ENCODE measurements around the gene PLEKHA6. TPM values are rescaled to one million over a fixed set of nuclear protein-coding genes. Genes with fewer than 3 reads are reported as not detected.

The PLEKHA6 gene
- total and polyA plus RNA-seq, 3 donors from 2014 or later: 5.9 to 14.7 (median 10.0) TPM

DNA sequence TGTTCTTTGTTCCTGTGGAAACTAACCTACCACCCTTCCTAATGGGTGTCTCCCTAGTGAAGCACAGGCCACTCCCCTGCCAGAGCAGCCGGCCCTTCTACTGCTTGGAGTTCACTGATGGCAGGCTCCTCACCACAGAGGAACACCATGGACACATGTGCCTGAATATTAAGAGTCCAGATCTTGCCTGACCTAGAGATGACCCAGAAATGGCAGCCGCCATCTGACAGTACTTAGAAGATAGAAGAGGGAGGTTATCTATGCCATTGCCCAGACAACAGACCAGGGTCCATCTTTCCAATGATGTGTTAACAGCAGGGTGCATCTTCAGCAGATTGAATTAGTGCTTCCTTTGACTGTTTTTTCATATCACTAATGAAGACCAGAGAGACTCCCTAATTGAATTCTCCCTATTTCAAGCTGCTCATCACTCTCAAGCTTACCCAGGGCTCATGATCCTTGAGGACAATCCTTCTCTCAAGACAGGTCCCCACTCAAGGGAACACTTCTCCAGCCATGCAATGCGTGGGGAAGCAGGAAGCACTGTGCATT, 59.8 kb downstream of the PLEKHA6 start:
- 53% methylated on average over 3 of the region's 3 CpGs for WGBS, 2 donors
- no peak overlapping the region for H3K4me3 ChIP-seq
- no peak overlapping the region for H3K27ac ChIP-seq
- intact Hi-C loops (cut with DNase I; ENCODE audit: low total_unique reads): no loop called here
- peaks cover 25% of the 10 kb centered on the region for H3K4me1 ChIP-seq
- H3K9me3 ChIP-seq: no peaks in the 10 kb centered on the region
- no peak for TF ChIP-seq POLR2A (IDR thresholded peaks at IDR 0.05)
- TF ChIP-seq, protein P1, sequence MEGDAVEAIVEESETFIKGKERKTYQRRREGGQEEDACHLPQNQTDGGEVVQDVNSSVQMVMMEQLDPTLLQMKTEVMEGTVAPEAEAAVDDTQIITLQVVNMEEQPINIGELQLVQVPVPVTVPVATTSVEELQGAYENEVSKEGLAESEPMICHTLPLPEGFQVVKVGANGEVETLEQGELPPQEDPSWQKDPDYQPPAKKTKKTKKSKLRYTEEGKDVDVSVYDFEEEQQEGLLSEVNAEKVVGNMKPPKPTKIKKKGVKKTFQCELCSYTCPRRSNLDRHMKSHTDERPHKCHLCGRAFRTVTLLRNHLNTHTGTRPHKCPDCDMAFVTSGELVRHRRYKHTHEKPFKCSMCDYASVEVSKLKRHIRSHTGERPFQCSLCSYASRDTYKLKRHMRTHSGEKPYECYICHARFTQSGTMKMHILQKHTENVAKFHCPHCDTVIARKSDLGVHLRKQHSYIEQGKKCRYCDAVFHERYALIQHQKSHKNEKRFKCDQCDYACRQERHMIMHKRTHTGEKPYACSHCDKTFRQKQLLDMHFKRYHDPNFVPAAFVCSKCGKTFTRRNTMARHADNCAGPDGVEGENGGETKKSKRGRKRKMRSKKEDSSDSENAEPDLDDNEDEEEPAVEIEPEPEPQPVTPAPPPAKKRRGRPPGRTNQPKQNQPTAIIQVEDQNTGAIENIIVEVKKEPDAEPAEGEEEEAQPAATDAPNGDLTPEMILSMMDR (IDR thresholded peaks at IDR 0.05): no peak
- no peak for DNase-seq
- no peaks in the 10 kb centered on the region for H3K36me3 ChIP-seq (ENCODE audit: low read depth, missing control alignments)
- no peaks in the 10 kb centered on the region for H3K27me3 ChIP-seq

DNA sequence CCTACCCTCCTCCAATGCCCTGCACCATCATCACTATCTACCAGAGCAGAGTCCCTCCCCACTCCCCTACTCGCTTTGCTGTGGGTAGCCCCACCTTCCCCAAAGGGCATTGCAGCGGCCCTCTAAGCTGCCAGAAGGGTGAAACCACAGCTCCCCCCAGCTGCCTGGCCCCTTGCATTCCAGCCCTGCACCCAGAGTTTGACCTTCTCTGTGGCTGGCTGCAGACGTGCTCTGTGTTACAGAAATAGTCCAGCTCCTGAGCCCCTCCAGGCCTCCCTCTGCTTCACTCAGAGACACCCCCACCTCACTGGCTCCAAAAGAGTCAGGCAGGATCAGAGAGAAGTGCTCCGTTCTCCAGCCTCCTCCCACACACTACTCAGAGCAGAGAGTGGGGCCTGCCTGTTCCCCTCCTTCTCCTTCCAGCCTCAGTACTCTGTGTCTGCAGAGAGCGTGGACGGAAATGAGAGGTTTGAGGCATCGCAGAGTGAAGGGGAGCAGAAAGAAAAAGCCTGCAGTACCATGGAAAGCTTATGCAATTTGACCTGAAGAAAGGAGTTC, 63.2 kb downstream of the PLEKHA6 start:
- Histone ChIP-seq H3K4me1 (peaks cover 31% of the 10 kb centered on the region), H3K4me3 (no peak overlapping the region), H3K36me3 (ENCODE audit: low read depth, missing control alignments) (no peaks in the 10 kb centered on the region), H3K27ac (no peak overlapping the region), H3K27me3 (no peaks in the 10 kb centered on the region), H3K9me3 (no peaks in the 10 kb centered on the region)
- TF ChIP-seq POLR2A (IDR thresholded peaks at IDR 0.05): no peak
- TF ChIP-seq, protein P1 (IDR thresholded peaks at IDR 0.05): no peak
- peak; percentile 51 for DNase-seq
- intact Hi-C loops (cut with DNase I; ENCODE audit: low total_unique reads): no loop called here
- WGBS, 2 donors: 22 to 50% methylated on average over 7 of the region's 7 CpGs

DNA sequence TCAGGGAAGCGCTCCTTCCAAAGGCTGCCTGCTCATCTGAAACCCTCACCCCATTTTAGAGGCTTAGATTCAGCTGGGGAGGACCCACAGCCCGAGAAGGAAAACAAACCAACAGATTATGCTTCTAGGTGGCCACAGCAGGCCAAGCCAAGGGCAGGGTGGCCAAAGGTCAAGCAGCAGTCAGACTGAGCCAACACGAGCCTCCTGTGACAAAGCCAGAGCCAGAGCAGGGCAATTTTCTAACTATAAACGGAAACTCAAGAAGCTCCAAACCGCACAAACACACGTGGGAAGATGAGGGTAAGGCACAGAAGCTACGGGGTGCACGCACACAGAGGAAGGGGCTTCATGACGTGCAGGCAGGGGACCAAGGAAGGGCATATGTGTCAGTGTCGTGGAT, 64.1 kb downstream of the PLEKHA6 start:
- intact Hi-C loops (cut with DNase I; ENCODE audit: low total_unique reads): no loop called here
- H3K36me3 ChIP-seq (ENCODE audit: low read depth, missing control alignments): no peaks in the 10 kb centered on the region
- no peaks in the 10 kb centered on the region for H3K27me3 ChIP-seq
- peaks cover 31% of the 10 kb centered on the region for H3K4me1 ChIP-seq
- DNase-seq: no peak
- H3K27ac ChIP-seq: no peak overlapping the region
- TF ChIP-seq POLR2A (IDR thresholded peaks at IDR 0.05): no peak
- TF ChIP-seq, protein P1 (IDR thresholded peaks at IDR 0.05): no peak
- H3K9me3 ChIP-seq: no peaks in the 10 kb centered on the region
- no peak overlapping the region for H3K4me3 ChIP-seq
- WGBS, 2 donors: 51 to 63% methylated on average over 10 of the region's 10 CpGs

DNA sequence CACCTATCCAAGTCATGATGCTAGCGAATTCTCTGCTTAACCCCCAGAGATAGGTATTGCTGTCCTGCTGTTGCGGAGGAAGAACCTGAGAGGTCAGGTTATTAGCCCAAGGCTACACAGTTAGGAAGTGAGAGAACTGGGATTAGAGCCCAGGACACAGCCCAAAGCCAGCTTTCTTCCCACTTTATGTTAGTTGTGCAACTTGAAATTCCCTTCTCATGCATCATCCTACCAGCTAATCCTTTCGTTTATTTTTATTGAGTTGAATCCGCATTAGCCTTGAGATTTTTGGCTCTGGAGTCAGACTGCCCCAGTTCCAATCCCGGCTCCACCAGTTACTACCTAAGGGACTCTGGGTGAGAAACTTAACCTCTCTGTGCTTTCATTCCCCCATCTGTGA, 65.4 kb downstream of the PLEKHA6 start:
- Histone ChIP-seq H3K27ac (no peak overlapping the region), H3K4me1 (peaks cover 31% of the 10 kb centered on the region), H3K4me3 (no peak overlapping the region), H3K36me3 (ENCODE audit: low read depth, missing control alignments) (no peaks in the 10 kb centered on the region), H3K27me3 (no peaks in the 10 kb centered on the region), H3K9me3 (no peaks in the 10 kb centered on the region)
- intact Hi-C loops (cut with DNase I; ENCODE audit: low total_unique reads): no loop called here
- TF ChIP-seq, protein P1 (IDR thresholded peaks at IDR 0.05): no peak
- TF ChIP-seq POLR2A (IDR thresholded peaks at IDR 0.05): no peak
- DNase-seq: peak; percentile 67
- 49 to 63% methylated on average over 5 of the region's 5 CpGs for WGBS, 2 donors

Data from testis (tissue), 3 donors.